Hepatocyte (in vitro differentiated cells): ENCODE measurements around the gene THNSL1. TPM values are rescaled to one million over a fixed set of nuclear protein-coding genes. Genes with fewer than 3 reads are reported as not detected.

Experiments used
- DNase-seq: peaks from one replicate; pipeline ENCODE4 v3.0.0-alpha.2; 2016; ENCODE audit warnings: low spot score
- H2AFZ ChIP-seq: fragments of 200-600 bp; sonication (generic); 2 replicates; pipeline ENCODE4 v1.6.0; 2016; ENCODE audit warnings: antibody characterized with exemption, mild to moderate bottlenecking
- H3K27ac ChIP-seq: fragments of 200-600 bp; sonication (generic); 2 replicates; pipeline ENCODE4 v1.5.1; 2016; ENCODE audit warnings: mild to moderate bottlenecking
- H3K27me3 ChIP-seq: fragments of 200-600 bp; sonication (generic); 2 replicates; pipeline ENCODE4 v1.6.1; 2016
- H3K36me3 ChIP-seq: fragments of 200-600 bp; sonication (generic); replicated peaks from 2 replicates; pipeline ENCODE4 v1.5.1; 2016; ENCODE audit warnings: low read depth; ENCODE audit not compliant: insufficient read depth
- H3K4me1 ChIP-seq: fragments of 200-600 bp; sonication (generic); 2 replicates; pipeline ENCODE4 v1.5.1; 2016; ENCODE audit warnings: mild to moderate bottlenecking, moderate library complexity; ENCODE audit not compliant: insufficient read depth
- H3K4me2 ChIP-seq: fragments of 200-600 bp; sonication (generic); 2 replicates; pipeline ENCODE4 v1.6.0; 2016
- H3K4me3 ChIP-seq: fragments of 200-600 bp; sonication (generic); 2 replicates; pipeline ENCODE4 v1.5.1; 2016; ENCODE audit warnings: mild to moderate bottlenecking
- H3K79me2 ChIP-seq: fragments of 200-600 bp; sonication (generic); 2 replicates; pipeline ENCODE4 v1.6.0; 2017; ENCODE audit warnings: mild to moderate bottlenecking
- H3K9me2 ChIP-seq: fragments of 200-600 bp; sonication (generic); replicated peaks from 2 replicates; pipeline ENCODE4 v1.6.0; 2017; ENCODE audit warnings: mild to moderate bottlenecking; ENCODE audit not compliant: insufficient read depth
- H3K9me3 ChIP-seq: fragments of 200-600 bp; sonication (generic); 2 replicates; pipeline ENCODE4 v1.5.1; 2016; ENCODE audit warnings: low read depth, mild to moderate bottlenecking
- H4K20me1 ChIP-seq: fragments of 200-600 bp; sonication (generic); 2 replicates; pipeline ENCODE4 v1.6.0; 2016; ENCODE audit warnings: mild to moderate bottlenecking; ENCODE audit not compliant: insufficient read depth, poor library complexity, severe bottlenecking
- EZH2 ChIP-seq: fragments of 200-600 bp; sonication (generic); IDR thresholded peaks from 2 replicates; pipeline ENCODE4 v1.6.1; 2016; ENCODE audit warnings: antibody characterized with exemption, mild to moderate bottlenecking, borderline replicate concordance
- EZH2phosphoT487 ChIP-seq: fragments of 200-600 bp; sonication (generic); IDR thresholded peaks from one replicate; pipeline ENCODE4 v1.6.1; 2018; ENCODE audit warnings: antibody characterized with exemption, mild to moderate bottlenecking, low read depth, moderate library complexity; ENCODE audit not compliant: unreplicated experiment, severe bottlenecking
- WGBS: methylation state at CpG from one replicate; pipeline ENCODE4 v1.1.6; 2016; ENCODE audit warnings: low lambda C conversion rate; ENCODE audit errors: missing lambda C conversion rate; 5-methylcytosine and 5-hydroxymethylcytosine counted together
- polyA plus RNA-seq: library from polyadenylated mRNA; unstranded; fragments of >200 nt; fragmentation: Nextera tagmentation; extraction: Ambion mirVana; gene quantifications from 2 replicates; pipeline ENCODE4 v1.2.1, GENCODE V29; 2016
- total RNA-seq: library from RNA; depleted of rRNA; stranded (reverse); fragments of >200 nt; gene quantifications from 2 replicates; pipeline ENCODE4 v1.2.3, GENCODE V29; 2014
- TF ChIP-seq, protein P1 (sequence below): fragments of 200-600 bp; sonication (generic); IDR thresholded peaks from 2 replicates; pipeline ENCODE4 v1.5.1; 2016; ENCODE audit warnings: antibody characterized with exemption, mild to moderate bottlenecking; ENCODE audit not compliant: poor library complexity

THNSL1 gene
- total and polyA plus RNA-seq, 2 experiments from 2014 or later = 2.5 to 7.1 TPM

DNA sequence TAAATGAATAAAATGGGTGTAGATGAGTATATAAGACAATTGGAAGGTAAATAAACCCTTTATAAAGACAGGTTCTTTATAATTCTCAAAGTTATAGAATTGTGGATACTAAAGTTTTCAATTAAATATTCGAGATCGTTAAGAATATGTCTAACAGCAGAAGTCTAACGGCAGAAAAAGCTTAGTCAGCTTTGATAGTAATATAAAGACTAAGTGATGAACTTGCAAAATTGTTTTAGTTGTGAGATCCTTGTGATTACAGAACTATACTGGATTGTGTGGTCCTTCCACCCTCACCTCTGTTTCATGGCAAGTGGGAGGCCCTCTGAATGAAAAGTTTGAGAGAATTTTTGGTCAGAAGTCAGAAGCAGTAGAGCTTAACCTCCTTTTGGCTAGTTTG is 2.3 kb downstream of the THNSL1 start:
- TF ChIP-seq EZH2phosphoT487 (no peak), EZH2 (no peak)
- TF ChIP-seq, protein P1, sequence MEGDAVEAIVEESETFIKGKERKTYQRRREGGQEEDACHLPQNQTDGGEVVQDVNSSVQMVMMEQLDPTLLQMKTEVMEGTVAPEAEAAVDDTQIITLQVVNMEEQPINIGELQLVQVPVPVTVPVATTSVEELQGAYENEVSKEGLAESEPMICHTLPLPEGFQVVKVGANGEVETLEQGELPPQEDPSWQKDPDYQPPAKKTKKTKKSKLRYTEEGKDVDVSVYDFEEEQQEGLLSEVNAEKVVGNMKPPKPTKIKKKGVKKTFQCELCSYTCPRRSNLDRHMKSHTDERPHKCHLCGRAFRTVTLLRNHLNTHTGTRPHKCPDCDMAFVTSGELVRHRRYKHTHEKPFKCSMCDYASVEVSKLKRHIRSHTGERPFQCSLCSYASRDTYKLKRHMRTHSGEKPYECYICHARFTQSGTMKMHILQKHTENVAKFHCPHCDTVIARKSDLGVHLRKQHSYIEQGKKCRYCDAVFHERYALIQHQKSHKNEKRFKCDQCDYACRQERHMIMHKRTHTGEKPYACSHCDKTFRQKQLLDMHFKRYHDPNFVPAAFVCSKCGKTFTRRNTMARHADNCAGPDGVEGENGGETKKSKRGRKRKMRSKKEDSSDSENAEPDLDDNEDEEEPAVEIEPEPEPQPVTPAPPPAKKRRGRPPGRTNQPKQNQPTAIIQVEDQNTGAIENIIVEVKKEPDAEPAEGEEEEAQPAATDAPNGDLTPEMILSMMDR = no peak
- Histone ChIP-seq H3K27ac (no peak overlapping the region), H2AFZ (no peak overlapping the region), H3K9me2 (no peaks in the 10 kb centered on the region), H4K20me1 (no peaks in the 10 kb centered on the region), H3K27me3 (no peaks in the 10 kb centered on the region), H3K4me2 (no peak overlapping the region), H3K4me1 (peaks cover 6% of the 10 kb centered on the region), H3K9me3 (no peaks in the 10 kb centered on the region), H3K36me3 (no peaks in the 10 kb centered on the region), H3K4me3 (no peak overlapping the region), H3K79me2 (peaks cover 15% of the 10 kb centered on the region)
- no peak for DNase-seq
- WGBS = 97% methylated on average over 3 of the region's 3 CpGs

DNA sequence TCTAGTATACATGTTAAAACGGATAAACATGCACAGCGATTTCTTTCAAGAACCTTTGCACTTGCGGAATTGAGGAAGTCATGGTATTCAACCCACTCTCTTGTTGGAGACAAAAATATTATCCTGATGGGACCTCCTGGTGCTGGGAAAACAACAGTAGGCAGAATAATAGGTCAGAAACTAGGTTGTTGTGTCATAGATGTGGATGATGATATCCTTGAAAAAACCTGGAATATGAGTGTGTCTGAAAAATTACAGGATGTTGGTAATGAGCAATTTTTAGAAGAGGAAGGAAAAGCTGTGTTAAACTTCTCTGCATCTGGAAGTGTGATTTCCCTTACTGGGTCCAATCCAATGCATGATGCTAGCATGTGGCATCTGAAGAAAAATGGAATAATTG is 6.9 kb downstream of the THNSL1 start:
- Histone ChIP-seq H3K36me3 (no peaks in the 10 kb centered on the region), H3K4me1 (no peaks in the 10 kb centered on the region), H4K20me1 (no peaks in the 10 kb centered on the region), H3K27ac (no peak overlapping the region), H3K4me2 (no peak overlapping the region), H3K9me3 (no peaks in the 10 kb centered on the region), H3K27me3 (no peaks in the 10 kb centered on the region), H3K79me2 (peaks cover 9% of the 10 kb centered on the region), H3K4me3 (no peak overlapping the region), H3K9me2 (no peaks in the 10 kb centered on the region), H2AFZ (no peak overlapping the region)
- TF ChIP-seq EZH2 (no peak), EZH2phosphoT487 (no peak)
- TF ChIP-seq, protein P1 = no peak
- DNase-seq = no peak
- WGBS = 91% methylated on average over 3 of the region's 3 CpGs

DNA sequence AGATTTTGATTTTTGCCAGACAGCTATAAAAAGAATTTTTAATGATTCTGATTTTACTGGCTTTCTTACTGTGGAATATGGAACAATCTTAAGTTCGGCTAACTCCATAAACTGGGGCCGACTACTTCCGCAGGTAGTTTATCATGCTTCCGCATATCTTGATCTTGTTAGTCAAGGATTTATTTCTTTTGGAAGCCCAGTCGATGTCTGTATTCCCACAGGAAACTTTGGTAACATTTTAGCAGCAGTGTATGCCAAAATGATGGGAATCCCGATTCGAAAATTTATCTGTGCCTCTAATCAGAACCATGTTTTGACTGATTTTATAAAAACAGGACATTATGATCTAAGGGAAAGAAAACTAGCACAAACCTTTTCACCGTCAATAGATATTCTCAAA is 8.1 kb downstream of the THNSL1 start:
- H3K4me1 ChIP-seq = no peaks in the 10 kb centered on the region
- no peak overlapping the region for H2AFZ ChIP-seq
- no peaks in the 10 kb centered on the region for H3K36me3 ChIP-seq
- no peaks in the 10 kb centered on the region for H3K9me2 ChIP-seq
- H3K9me3 ChIP-seq = no peaks in the 10 kb centered on the region
- H3K4me2 ChIP-seq = no peak overlapping the region
- no peak for DNase-seq
- no peak overlapping the region for H3K4me3 ChIP-seq
- no peaks in the 10 kb centered on the region for H3K27me3 ChIP-seq
- H3K79me2 ChIP-seq = no peaks in the 10 kb centered on the region
- no peak overlapping the region for H3K27ac ChIP-seq
- 85% methylated on average over 8 of the region's 8 CpGs for WGBS
- TF ChIP-seq, protein P1 = no peak
- TF ChIP-seq EZH2 (no peak), EZH2phosphoT487 (no peak)
- H4K20me1 ChIP-seq = no peaks in the 10 kb centered on the region

DNA sequence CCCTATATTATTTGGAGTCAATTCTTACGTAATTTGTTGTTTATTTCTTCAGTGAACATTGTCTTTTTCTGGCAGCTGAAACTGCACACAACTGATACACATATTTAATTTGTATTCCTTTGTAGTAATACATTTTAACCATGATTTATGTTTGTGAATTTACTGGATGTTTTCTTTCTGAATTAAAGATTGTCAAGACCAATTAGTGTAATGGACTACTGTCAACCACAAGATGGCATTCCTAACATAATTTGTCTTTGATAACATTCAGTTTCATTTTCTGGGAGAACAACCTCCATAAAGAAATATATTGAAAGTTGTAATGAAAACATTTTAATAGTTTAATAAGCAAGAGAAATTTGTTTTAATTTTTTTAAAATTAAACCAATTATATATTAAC is 10.1 kb downstream of the THNSL1 start:
- Histone ChIP-seq H3K4me3 (no peak overlapping the region), H3K36me3 (no peaks in the 10 kb centered on the region), H3K4me1 (no peaks in the 10 kb centered on the region), H3K9me2 (no peaks in the 10 kb centered on the region), H3K9me3 (no peaks in the 10 kb centered on the region), H4K20me1 (no peaks in the 10 kb centered on the region), H3K4me2 (no peak overlapping the region), H3K27me3 (no peaks in the 10 kb centered on the region), H3K79me2 (no peaks in the 10 kb centered on the region), H3K27ac (no peak overlapping the region), H2AFZ (no peak overlapping the region)
- no peak for DNase-seq
- TF ChIP-seq, protein P1 = peak; percentile 19
- TF ChIP-seq EZH2 (no peak), EZH2phosphoT487 (no peak)
- WGBS = 83% methylated on average over 1 of the region's 1 CpG
